ENCODE data around the gene CDX1.

GRCh38 chr5:150118561-150119229 is 47.9 kb upstream of the CDX1 start:
- TF ChIP-seq ZNF274 (IDR thresholded peaks at IDR 0.05; ENCODE audit: low read depth, low read length) (no peak), YY1 (IDR thresholded peaks at IDR 0.05; ENCODE audit: insufficient read depth, insufficient read length) (no peak)

Measured in NT2/D1 (cell line).